GM19452 (cell line): ENCODE data around the gene CEP170B.
A peak's percentile ranks its signal among the peaks of the same experiment; 100 is the strongest.
"Not testable (repeated sequence)": the region's sequence is repeated elsewhere in the genome, so short reads cannot be mapped to it uniquely, and the experiment has no call there.

Experiments used
- ATAC-seq: cut with Tn5 transposase; IDR thresholded peaks from one replicate; pipeline ENCODE4 v1.9.1; 2021; ENCODE audit not compliant: unreplicated experiment

CEP170B gene

DNA sequence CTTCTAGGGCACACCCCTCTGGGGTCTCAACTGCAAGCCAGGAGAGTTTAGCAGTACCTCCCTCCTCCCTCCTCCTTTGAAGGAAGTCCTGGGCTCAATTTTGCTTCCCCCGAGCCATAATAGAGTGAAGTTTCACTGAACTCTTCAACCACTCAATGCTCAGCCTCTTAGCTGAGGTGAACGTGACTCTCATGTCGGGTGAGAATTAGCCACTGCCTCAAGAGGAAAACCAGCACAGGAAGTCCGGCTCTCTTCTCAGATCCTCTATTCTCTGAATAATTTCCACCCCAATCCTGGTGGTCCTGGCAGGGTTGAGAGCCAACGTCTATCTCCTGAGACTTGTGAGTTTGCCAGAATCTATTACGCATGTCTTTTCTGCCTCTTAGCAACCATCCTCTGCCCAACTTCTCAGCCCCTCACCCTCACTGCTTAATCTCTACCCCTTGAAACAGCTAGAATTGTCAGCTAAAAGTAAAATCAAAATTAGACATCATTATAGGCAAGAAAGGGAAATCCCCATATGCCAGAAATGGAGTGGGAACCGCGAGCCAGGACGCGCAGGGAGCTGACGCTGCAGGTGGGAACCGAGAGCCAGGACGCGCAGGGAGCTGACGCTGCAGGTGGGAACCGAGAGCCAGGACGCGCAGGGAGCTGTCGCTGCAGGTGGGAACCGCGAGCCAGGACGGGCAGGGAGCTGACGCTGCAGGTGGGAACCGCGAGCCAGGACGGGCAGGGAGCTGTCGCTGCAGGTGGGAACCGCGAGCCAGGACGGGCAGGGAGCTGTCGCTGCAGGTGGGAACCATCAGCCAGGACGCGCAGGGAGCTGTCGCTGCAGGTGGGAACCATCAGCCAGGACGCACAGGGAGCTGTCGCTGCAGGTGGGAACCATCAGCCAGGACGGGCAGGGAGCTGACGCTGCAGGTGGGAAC lies 39.8 kb downstream of the CEP170B start:
- ATAC-seq = not testable (repeated sequence)

DNA sequence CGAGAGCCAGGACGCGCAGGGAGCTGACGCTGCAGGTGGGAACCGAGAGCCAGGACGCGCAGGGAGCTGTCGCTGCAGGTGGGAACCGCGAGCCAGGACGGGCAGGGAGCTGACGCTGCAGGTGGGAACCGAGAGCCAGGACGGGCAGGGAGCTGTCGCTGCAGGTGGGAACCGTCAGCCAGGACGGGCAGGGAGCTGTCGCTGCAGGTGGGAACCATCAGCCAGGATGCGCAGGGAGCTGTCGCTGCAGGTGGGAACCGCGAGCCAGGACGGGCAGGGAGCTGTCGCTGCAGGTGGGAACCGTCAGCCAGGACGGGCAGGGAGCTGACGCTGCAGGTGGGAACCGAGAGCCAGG lies 40.5 kb downstream of the CEP170B start:
- not testable (repeated sequence) for ATAC-seq

- no peak for ATAC-seq
Measured at GRCh38 chr14:104908303-104908702, 43.2 kb downstream of the CEP170B start.

DNA sequence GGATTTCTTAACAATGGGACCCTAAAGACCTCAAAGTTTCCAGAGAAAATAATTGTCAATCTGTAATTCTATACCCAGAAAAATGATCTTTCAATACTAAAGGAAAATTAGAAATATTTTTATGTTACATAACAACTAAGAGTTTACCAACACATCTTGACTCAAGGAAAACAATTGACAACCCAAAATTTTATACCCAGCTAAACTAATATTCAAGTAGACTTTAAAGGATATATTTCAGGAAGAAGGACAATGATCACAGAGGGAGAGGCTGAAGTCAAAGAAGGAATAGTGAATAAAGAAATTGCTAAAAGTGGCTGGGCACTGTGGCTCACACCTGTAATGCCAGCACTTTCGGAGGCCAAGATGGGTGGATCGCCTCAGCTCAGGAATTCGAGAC lies 47.0 kb downstream of the CEP170B start:
- ATAC-seq = no peak

- ATAC-seq = no peak
Measured at GRCh38 chr14:104913435-104913834, 48.4 kb downstream of the CEP170B start.

DNA sequence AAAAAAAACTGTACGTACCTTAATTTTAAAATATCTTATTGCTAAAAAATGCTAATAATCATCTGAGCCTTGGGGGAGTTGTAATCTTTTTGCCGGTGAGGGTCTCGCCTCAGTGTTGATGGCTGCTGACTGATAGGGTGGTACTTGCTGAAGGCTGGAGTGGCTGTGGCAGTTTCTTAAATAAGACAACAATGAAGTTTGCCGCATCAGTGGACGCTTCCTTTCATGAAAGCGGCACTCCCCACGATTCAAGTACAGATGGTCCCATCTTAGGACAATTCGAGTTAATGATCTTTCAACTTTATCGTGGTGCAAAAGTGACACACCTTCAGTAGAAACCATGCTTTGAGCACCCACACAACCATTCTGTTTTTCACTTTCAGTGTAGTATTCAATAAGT lies 52.0 kb downstream of the CEP170B start:
- no peak for ATAC-seq

DNA sequence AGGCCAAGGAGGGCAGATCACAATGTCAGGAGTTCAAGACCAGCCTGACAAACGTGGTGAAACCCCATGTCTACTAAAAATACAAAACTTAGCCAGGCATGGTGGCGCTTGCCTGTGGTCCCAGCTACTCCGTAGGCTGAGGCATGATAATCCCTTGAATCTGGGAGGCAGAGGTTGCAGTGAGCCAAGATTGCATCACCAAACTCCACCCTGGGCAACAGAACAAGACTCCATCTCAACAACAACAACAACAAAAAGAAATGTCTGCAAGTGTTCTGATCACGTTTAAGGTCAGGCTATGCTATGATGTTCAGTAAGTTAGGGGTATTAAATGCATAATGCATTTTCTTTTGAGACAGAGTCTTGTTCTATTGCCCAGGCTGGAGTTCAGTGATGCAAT lies 52.9 kb downstream of the CEP170B start:
- no peak for ATAC-seq

DNA sequence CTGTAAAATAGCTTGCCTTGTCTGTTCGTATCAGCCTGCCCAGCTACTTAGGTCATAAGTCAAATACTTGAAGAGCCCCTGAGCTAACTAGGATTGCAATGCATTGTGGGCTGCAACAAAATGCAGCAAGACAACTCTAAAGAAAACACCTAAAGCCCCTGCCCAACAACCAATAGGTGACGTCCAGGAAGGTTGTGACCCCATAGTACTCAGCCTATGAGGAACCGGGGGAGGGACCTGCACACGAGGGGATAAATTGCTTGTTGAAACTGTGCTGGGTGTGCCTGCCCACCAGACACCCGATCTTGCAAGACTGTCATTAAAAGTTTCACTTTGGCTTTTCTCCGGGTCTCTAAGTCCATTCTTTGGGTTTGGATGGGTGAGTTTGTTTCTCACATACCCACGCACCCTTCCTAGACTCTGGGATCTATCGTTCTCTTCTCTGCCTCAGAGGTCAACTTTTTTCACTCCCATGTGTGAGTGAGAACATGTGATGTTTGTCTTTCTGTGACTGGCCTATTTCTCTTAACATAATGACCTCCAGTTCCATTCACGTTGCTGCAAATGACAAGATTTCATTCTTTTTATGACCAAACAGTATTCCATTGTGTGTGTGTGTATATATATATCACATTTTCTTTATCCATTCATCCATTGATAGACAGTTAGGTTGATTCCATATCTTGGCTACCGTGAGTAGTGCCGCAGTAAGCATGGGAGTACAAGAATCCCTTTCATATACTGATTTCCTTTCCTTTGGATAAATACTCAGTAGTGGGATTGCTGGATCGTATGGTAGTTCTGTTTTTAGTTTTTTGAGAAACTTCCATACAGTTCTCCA lies 54.3 kb downstream of the CEP170B start:
- not testable (repeated sequence) for ATAC-seq

- ATAC-seq = no peak
Measured at GRCh38 chr14:104919993-104920315, 54.9 kb downstream of the CEP170B start.

- no peak for ATAC-seq
Measured at GRCh38 chr14:104923640-104924420, 58.8 kb downstream of the CEP170B start.

DNA sequence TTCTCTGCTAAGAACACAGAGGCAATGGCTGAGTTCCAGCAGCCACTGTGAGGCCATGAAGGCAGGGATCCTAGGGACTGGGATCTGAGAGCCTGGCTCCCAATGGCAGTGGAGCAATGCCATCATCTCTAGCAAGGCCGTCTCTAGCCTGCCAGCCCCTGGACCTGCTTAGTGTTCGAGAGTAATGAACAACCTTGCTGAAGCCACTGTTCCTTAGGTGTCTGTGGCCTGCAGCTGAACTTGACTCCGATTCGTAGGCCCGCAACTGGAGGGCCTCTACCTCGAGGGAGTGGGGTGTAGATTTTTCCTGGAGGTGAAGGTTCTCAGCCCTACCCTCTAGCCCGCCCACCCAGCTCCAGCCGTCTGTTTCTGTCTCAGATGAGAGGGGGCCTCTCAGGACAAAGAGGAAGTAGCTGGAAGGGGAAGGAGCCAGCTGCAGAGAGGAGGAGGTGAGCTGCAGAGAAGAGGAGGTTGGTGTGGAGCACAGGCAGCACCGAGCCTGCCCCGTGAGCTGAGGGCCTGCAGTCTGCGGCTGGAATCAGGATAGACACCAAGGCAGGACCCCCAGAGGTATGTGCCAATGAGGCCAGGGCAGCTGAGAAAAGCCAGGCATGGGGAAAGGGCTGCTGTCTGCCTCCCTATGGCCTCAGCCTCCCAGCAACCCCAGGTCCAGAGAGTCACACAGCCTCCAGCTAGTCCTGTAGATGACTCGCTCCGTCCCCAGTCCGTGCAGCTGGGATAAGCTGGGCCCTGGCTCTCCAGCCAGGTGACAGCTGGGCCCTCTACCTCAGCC lies 59.5 kb downstream of the CEP170B start, which contains the start of gene PLD4:
PLD4 (plus strand) TSS at position 459 of the 793 bp plus-strand sequence. CDS start 2,262 bp downstream, outside the sequence.
- ATAC-seq = no peak

- no peak for ATAC-seq
Measured at GRCh38 chr14:104925214-104925854, 60.3 kb downstream of the CEP170B start.

GRCh38 chr14:104925855-104926609 lies 61.0 kb downstream of the CEP170B start:
- ATAC-seq = no peak

- peak; percentile 87 for ATAC-seq
Measured at GRCh38 chr14:104926619-104927431, 61.8 kb downstream of the CEP170B start.

DNA sequence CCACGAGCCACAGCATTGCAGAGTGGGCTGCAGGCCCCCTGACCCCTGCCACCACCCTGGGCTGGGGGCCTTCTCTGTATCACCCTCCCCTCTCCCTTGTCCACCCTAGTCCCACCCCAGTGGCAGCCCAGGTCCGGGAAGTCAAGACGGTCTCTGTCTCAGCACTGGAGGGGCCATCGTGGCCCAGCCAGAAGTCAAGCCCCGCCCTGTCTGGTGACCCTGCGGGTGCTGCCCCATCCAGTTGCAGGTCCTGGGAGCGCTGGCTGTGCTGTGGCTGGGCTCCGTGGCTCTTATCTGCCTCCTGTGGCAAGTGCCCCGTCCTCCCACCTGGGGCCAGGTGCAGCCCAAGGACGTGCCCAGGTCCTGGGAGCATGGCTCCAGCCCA lies 62.4 kb downstream of the CEP170B start:
- no peak for ATAC-seq

DNA sequence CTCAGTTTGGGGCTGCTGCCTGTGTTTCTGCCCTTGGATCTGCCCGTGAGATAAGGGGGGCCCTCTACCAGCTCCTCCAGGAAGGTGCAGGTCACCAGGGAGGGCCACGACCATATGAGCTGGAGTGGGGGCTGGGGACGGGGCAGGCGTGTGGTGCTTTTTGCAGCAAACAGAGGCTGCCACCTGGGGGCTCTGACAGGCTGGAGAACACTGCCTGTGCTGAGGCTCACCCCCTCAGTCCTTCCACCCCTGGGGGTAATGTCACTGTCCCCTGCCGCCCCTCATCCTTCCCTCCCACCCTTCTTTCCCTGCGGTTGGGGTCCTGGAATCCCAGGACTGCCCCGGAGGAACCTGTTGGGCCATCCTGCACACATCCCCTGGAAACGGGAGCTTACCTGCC lies 62.8 kb downstream of the CEP170B start:
- ATAC-seq = no peak

GRCh38 chr14:104928391-104929133 lies 63.5 kb downstream of the CEP170B start:
- no peak for ATAC-seq
